KMS-11 (cell line): ENCODE results near the gene RAI14.

Experiments
- H2AFZ ChIP-seq: fragments of 200-600 bp; sonication (generic); 2 replicates; pipeline ENCODE4 v1.6.1; 2016; ENCODE audit warnings: antibody characterized with exemption, mixed run types, low read depth
- H3K27ac ChIP-seq: fragments of 200-600 bp; sonication (generic); 2 replicates; pipeline ENCODE4 v1.6.1; 2016; ENCODE audit warnings: mild to moderate bottlenecking, mixed run types
- H3K27me3 ChIP-seq: fragments of 200-600 bp; sonication (generic); 2 replicates; pipeline ENCODE4 v1.6.1; 2017; ENCODE audit warnings: mild to moderate bottlenecking, low read depth, mixed run types, moderate library complexity; ENCODE audit not compliant: insufficient read depth
- H3K36me3 ChIP-seq: fragments of 200-600 bp; sonication (generic); 2 replicates; pipeline ENCODE4 v1.6.1; 2017; ENCODE audit warnings: mild to moderate bottlenecking, mixed run types; ENCODE audit not compliant: insufficient read depth
- H3K4me1 ChIP-seq: fragments of 200-600 bp; sonication (generic); 2 replicates; pipeline ENCODE4 v1.6.1; 2016; ENCODE audit warnings: mild to moderate bottlenecking, low read depth, mixed run types; ENCODE audit not compliant: poor library complexity, severe bottlenecking
- H3K4me2 ChIP-seq: fragments of 200-600 bp; sonication (generic); 2 replicates; pipeline ENCODE4 v1.7.0; 2016; ENCODE audit warnings: mild to moderate bottlenecking, mixed run types
- H3K4me3 ChIP-seq: fragments of 200-600 bp; sonication (generic); IDR thresholded peaks from 2 replicates; pipeline ENCODE4 v1.6.1; 2017; ENCODE audit warnings: low read depth, low read length, mixed read lengths; ENCODE audit not compliant: insufficient read depth
- H3K79me2 ChIP-seq: fragments of 200-600 bp; sonication (generic); 2 replicates; pipeline ENCODE4 v1.6.1; 2016; ENCODE audit warnings: low read depth, mixed run types; ENCODE audit not compliant: insufficient read depth
- H3K9ac ChIP-seq: fragments of 200-600 bp; sonication (generic); 2 replicates; pipeline ENCODE4 v1.6.1; 2016; ENCODE audit warnings: mild to moderate bottlenecking, mixed run types
- H4K20me1 ChIP-seq: fragments of 200-600 bp; sonication (generic); 2 replicates; pipeline ENCODE4 v1.6.1; 2016; ENCODE audit warnings: mild to moderate bottlenecking, mixed run types; ENCODE audit not compliant: insufficient read depth
- CTCF ChIP-seq: fragments of 200-600 bp; sonication (generic); conservative IDR thresholded peaks from 2 replicates; pipeline ENCODE4 v1.6.1; 2017; ENCODE audit warnings: low read depth, mild to moderate bottlenecking, antibody characterized with exemption, low read length, moderate library complexity, mixed read lengths

The RAI14 gene

GRCh38 chr5:34831303-34831702 is 175.2 kb downstream of the RAI14 start:
- no peak overlapping the region for H2AFZ ChIP-seq
- H3K36me3 ChIP-seq = no peaks in the 10 kb centered on the region
- no peak overlapping the region for H3K4me3 ChIP-seq
- H4K20me1 ChIP-seq = no peaks in the 10 kb centered on the region
- no peak overlapping the region for H3K27ac ChIP-seq
- no peaks in the 10 kb centered on the region for H3K27me3 ChIP-seq
- no peaks in the 10 kb centered on the region for H3K4me1 ChIP-seq
- no peak overlapping the region for H3K9ac ChIP-seq
- TF ChIP-seq CTCF = no peak
- H3K79me2 ChIP-seq = no peaks in the 10 kb centered on the region
- no peak overlapping the region for H3K4me2 ChIP-seq

GRCh38 chr5:34832568-34832967 is 176.4 kb downstream of the RAI14 start:
- Histone ChIP-seq H2AFZ (no peak overlapping the region), H3K9ac (no peak overlapping the region), H3K36me3 (no peaks in the 10 kb centered on the region), H3K27ac (no peak overlapping the region), H3K27me3 (no peaks in the 10 kb centered on the region), H3K4me2 (no peak overlapping the region), H4K20me1 (no peaks in the 10 kb centered on the region), H3K79me2 (no peaks in the 10 kb centered on the region), H3K4me1 (no peaks in the 10 kb centered on the region), H3K4me3 (no peak overlapping the region)
- no peak for TF ChIP-seq CTCF

GRCh38 chr5:34833090-34833489 is 177.0 kb downstream of the RAI14 start:
- Histone ChIP-seq H3K4me3 (no peak overlapping the region), H3K27ac (no peak overlapping the region), H2AFZ (no peak overlapping the region), H3K27me3 (no peaks in the 10 kb centered on the region), H3K4me1 (no peaks in the 10 kb centered on the region), H3K79me2 (no peaks in the 10 kb centered on the region), H3K4me2 (no peak overlapping the region), H4K20me1 (no peaks in the 10 kb centered on the region), H3K9ac (no peak overlapping the region), H3K36me3 (no peaks in the 10 kb centered on the region)
- TF ChIP-seq CTCF = no peak

- Histone ChIP-seq H4K20me1 (no peaks in the 10 kb centered on the region), H3K27ac (no peak overlapping the region), H3K4me1 (peaks cover 5% of the 10 kb centered on the region), H3K4me3 (no peak overlapping the region), H3K4me2 (no peak overlapping the region), H3K9ac (no peak overlapping the region), H2AFZ (no peak overlapping the region), H3K27me3 (no peaks in the 10 kb centered on the region), H3K79me2 (no peaks in the 10 kb centered on the region), H3K36me3 (no peaks in the 10 kb centered on the region)
- no peak for TF ChIP-seq CTCF
Observed at GRCh38 chr5:34833976-34834793, 178.1 kb downstream of the RAI14 start.
